ENCODE measurements around the gene NRCAM.

NRCAM gene

GRCh38 chr7:108245523-108246226 is 210.6 kb downstream of the NRCAM start:
- Histone ChIP-seq H3K9me3 (ENCODE audit: insufficient read depth, low read length) (no peaks in the 10 kb centered on the region), H3K4me3 (ENCODE audit: insufficient read depth, low read length, poor library complexity, severe bottlenecking) (no peak overlapping the region), H3K36me3 (ENCODE audit: low read length) (no peaks in the 10 kb centered on the region), H2AFZ (ENCODE audit: low read depth, low read length, severe bottlenecking) (no peak overlapping the region), H3F3A (ENCODE audit: insufficient read depth) (no peaks in the 10 kb centered on the region), H4K20me1 (ENCODE audit: low read depth, low read length) (no peaks in the 10 kb centered on the region), H3K9ac (ENCODE audit: low read length) (no peak overlapping the region), H3K27ac (ENCODE audit: low read depth, low read length) (no peak overlapping the region), H3K79me2 (ENCODE audit: insufficient read depth, low read length) (no peaks in the 10 kb centered on the region), H3K4me2 (ENCODE audit: low read depth, low read length, poor library complexity, severe bottlenecking) (no peak overlapping the region), H3K9me2 (replicated peaks; ENCODE audit: insufficient read depth, low read length) (no peaks in the 10 kb centered on the region), H3K27me3 (ENCODE audit: low read length) (no peaks in the 10 kb centered on the region)
- TF ChIP-seq CTCF (IDR thresholded peaks at IDR 0.05; ENCODE audit: insufficient read depth, low read length, poor library complexity, severe bottlenecking) (no peak), EZH2phosphoT487 (conservative IDR thresholded peaks at IDR 0.05; ENCODE audit: low read length) (no peak)

GRCh38 chr7:108244110-108244509 is 212.1 kb downstream of the NRCAM start:
- TF ChIP-seq EZH2phosphoT487 (conservative IDR thresholded peaks at IDR 0.05; ENCODE audit: low read length) (no peak), CTCF (IDR thresholded peaks at IDR 0.05; ENCODE audit: insufficient read depth, low read length, poor library complexity, severe bottlenecking) (no peak)
- Histone ChIP-seq H3K9me3 (ENCODE audit: insufficient read depth, low read length) (no peaks in the 10 kb centered on the region), H3K79me2 (ENCODE audit: insufficient read depth, low read length) (no peaks in the 10 kb centered on the region), H3K4me2 (ENCODE audit: low read depth, low read length, poor library complexity, severe bottlenecking) (no peak overlapping the region), H3K27ac (ENCODE audit: low read depth, low read length) (no peak overlapping the region), H3K4me3 (ENCODE audit: insufficient read depth, low read length, poor library complexity, severe bottlenecking) (no peak overlapping the region), H3F3A (ENCODE audit: insufficient read depth) (no peaks in the 10 kb centered on the region), H3K9ac (ENCODE audit: low read length) (no peak overlapping the region), H4K20me1 (ENCODE audit: low read depth, low read length) (no peaks in the 10 kb centered on the region), H2AFZ (ENCODE audit: low read depth, low read length, severe bottlenecking) (no peak overlapping the region), H3K27me3 (ENCODE audit: low read length) (no peaks in the 10 kb centered on the region), H3K36me3 (ENCODE audit: low read length) (no peaks in the 10 kb centered on the region), H3K9me2 (replicated peaks; ENCODE audit: insufficient read depth, low read length) (no peaks in the 10 kb centered on the region)

- H3F3A ChIP-seq (ENCODE audit: insufficient read depth) = no peaks in the 10 kb centered on the region
- H4K20me1 ChIP-seq (ENCODE audit: low read depth, low read length) = no peaks in the 10 kb centered on the region
- H3K9me2 ChIP-seq (replicated peaks; ENCODE audit: insufficient read depth, low read length) = no peaks in the 10 kb centered on the region
- no peaks in the 10 kb centered on the region for H3K27me3 ChIP-seq (ENCODE audit: low read length)
- no peaks in the 10 kb centered on the region for H3K36me3 ChIP-seq (ENCODE audit: low read length)
- no peak for TF ChIP-seq EZH2phosphoT487 (conservative IDR thresholded peaks at IDR 0.05; ENCODE audit: low read length)
- TF ChIP-seq CTCF (IDR thresholded peaks at IDR 0.05; ENCODE audit: insufficient read depth, low read length, poor library complexity, severe bottlenecking) = no peak
- H3K9me3 ChIP-seq (ENCODE audit: insufficient read depth, low read length) = no peaks in the 10 kb centered on the region
- H3K79me2 ChIP-seq (ENCODE audit: insufficient read depth, low read length) = no peaks in the 10 kb centered on the region
- H3K9ac ChIP-seq (ENCODE audit: low read length) = no peak overlapping the region
- no peak overlapping the region for H3K4me2 ChIP-seq (ENCODE audit: low read depth, low read length, poor library complexity, severe bottlenecking)
- no peak overlapping the region for H3K27ac ChIP-seq (ENCODE audit: low read depth, low read length)
- no peak overlapping the region for H2AFZ ChIP-seq (ENCODE audit: low read depth, low read length, severe bottlenecking)
- no peak overlapping the region for H3K4me3 ChIP-seq (ENCODE audit: insufficient read depth, low read length, poor library complexity, severe bottlenecking)
Observed at GRCh38 chr7:108239501-108240225, 216.6 kb downstream of the NRCAM start.

All from SU-DHL-6 (cell line).